PC-9 (cell line): Measurements from ENCODE around the gene CDH12.

Experiments
- CTCF ChIP-seq: fragments of 200-600 bp; sonication (generic); conservative IDR thresholded peaks from 2 replicates; pipeline ENCODE4 v1.6.1; 2017; ENCODE audit warnings: mixed run types, antibody characterized with exemption, mild to moderate bottlenecking, moderate library complexity
- EZH2 ChIP-seq: fragments of 200-600 bp; sonication (generic); IDR thresholded peaks from 2 replicates; pipeline ENCODE4 v1.8.0; 2017; ENCODE audit warnings: antibody characterized with exemption, low read depth

GRCh38 chr5:22736443-22737003, 116.6 kb downstream of the CDH12 start:
- TF ChIP-seq CTCF (no peak), EZH2 (no peak)
